MV-4-11 (cell line): ENCODE measurements around the gene GRK3.

Experiments used
- DNase-seq: peaks from one replicate; lab custom pipeline; 2025; lab: John Stamatoyannopoulos, UW

Gene GRK3

GRCh38 chr22:25736378-25737011, 172.0 kb downstream of the GRK3 start:
- no peak for DNase-seq

GRCh38 chr22:25739659-25740344, 175.3 kb downstream of the GRK3 start:
- no peak for DNase-seq

- DNase-seq = no peak
Observed at GRCh38 chr22:25741692-25742626, 177.5 kb downstream of the GRK3 start, which contains the start of gene MYO18B. MYO18B (plus strand) TSS chr22:25742188; CDS start chr22:25761093, 18,905 bp downstream.

- DNase-seq = no peak
Observed at GRCh38 chr22:25742918-25743708, 178.6 kb downstream of the GRK3 start.

- no peak for DNase-seq
Observed at GRCh38 chr22:25744694-25745093, 180.2 kb downstream of the GRK3 start.

- DNase-seq = no peak
Observed at GRCh38 chr22:25745341-25746011, 181.0 kb downstream of the GRK3 start.

GRCh38 chr22:25746012-25746373, 181.5 kb downstream of the GRK3 start:
- DNase-seq = no peak

GRCh38 chr22:25747245-25747944, 182.9 kb downstream of the GRK3 start:
- no peak for DNase-seq

GRCh38 chr22:25748140-25748539, 183.7 kb downstream of the GRK3 start:
- peak; percentile 14 for DNase-seq

- no peak for DNase-seq
Observed at GRCh38 chr22:25748704-25749103, 184.2 kb downstream of the GRK3 start.

GRCh38 chr22:25749420-25750169, 185.1 kb downstream of the GRK3 start:
- no peak for DNase-seq

- DNase-seq = no peak
Observed at GRCh38 chr22:25750569-25751173, 186.2 kb downstream of the GRK3 start.

GRCh38 chr22:25751174-25751581, 186.7 kb downstream of the GRK3 start:
- no peak for DNase-seq

- DNase-seq = no peak
Observed at GRCh38 chr22:25752615-25753214, 188.2 kb downstream of the GRK3 start.

GRCh38 chr22:25753252-25753651, 188.8 kb downstream of the GRK3 start:
- no peak for DNase-seq

- DNase-seq = no peak
Observed at GRCh38 chr22:25754527-25755202, 190.2 kb downstream of the GRK3 start.

GRCh38 chr22:25757686-25758085, 193.2 kb downstream of the GRK3 start:
- DNase-seq = no peak

- DNase-seq = no peak
Observed at GRCh38 chr22:25758316-25758715, 193.8 kb downstream of the GRK3 start.
